COLO829 (cell line): Measurements from ENCODE around the gene BORCS6.

Experiments
- DNase-seq: peaks from one replicate; pipeline ENCODE4 v3.0.0; 2012; ENCODE audit warnings: low spot score

Gene BORCS6

DNA sequence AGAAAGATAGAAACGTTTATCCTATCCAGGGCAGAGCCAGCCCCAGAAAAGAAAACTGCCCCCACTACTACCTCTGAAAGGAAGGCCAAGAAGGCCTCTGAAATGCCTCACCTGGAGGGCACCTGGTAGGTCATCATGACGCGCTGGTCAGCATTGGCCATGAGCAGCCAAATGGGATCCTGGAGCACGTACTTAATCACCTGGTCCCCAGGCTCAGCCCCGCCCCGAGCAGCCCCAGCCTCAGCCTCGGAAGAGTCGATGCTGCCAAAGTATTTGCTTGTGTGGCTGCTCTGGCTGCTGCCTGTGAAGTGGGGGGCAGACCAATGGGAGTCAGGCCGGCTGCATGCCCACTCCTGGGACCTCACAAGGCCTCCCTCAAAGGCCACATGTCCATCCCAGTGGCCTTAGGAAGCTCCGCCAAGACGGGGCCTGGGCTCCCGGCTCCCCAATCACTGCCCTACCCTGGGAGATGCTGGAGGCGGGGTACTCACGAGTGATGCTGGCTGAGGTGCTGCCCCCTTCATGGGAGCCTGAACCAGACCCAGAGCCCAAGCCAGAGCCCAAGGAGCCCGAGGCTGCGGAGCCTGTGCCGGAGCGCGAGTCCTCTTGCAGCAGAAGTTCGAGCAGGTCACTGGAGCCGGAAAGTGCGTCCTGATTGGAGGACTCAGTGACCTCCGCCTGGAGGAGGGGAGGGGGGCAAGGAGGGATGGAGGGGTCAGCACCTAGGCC lies 47.7 kb downstream of the BORCS6 start:
- no peak for DNase-seq

DNA sequence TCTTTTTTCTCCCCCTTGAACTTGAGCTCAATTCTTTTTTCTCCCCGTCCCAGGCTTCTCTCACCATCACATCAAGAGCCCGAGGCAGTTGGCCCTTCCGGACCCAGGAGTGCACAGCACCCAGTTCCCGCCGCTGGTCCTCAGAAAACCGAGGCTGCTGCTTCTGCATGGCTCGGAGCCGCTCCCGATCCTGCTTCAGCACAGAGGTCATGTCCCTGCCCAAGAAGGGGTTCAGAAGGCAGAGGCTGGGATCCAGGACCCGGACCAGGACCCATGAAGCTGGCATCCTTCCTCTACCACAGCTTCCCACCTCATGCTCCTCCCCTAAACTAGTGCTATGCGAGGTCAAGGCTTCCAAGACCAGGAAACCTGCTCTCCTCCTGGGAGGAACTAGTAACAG lies 48.2 kb downstream of the BORCS6 start:
- no peak for DNase-seq

DNA sequence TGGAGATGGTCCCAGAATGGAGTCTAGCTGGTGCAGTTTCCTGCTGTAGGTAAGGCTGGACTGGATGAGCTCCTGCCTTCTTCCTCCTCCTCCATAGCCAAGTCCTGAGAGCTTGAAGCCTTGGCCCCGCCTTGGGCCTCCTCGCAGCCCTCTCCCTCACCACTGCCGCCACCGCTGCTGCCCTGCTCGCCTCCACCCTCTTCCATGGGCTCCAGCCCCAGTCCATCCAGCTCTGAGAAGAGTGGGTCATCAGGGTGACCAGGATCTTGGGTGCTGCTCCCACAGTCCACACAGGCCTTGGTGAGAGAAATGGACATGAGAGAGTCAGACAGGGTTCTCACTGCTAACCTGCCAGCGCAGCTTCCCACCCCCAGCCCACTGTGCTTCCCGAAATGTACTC lies 48.9 kb downstream of the BORCS6 start:
- DNase-seq, result no peak

DNA sequence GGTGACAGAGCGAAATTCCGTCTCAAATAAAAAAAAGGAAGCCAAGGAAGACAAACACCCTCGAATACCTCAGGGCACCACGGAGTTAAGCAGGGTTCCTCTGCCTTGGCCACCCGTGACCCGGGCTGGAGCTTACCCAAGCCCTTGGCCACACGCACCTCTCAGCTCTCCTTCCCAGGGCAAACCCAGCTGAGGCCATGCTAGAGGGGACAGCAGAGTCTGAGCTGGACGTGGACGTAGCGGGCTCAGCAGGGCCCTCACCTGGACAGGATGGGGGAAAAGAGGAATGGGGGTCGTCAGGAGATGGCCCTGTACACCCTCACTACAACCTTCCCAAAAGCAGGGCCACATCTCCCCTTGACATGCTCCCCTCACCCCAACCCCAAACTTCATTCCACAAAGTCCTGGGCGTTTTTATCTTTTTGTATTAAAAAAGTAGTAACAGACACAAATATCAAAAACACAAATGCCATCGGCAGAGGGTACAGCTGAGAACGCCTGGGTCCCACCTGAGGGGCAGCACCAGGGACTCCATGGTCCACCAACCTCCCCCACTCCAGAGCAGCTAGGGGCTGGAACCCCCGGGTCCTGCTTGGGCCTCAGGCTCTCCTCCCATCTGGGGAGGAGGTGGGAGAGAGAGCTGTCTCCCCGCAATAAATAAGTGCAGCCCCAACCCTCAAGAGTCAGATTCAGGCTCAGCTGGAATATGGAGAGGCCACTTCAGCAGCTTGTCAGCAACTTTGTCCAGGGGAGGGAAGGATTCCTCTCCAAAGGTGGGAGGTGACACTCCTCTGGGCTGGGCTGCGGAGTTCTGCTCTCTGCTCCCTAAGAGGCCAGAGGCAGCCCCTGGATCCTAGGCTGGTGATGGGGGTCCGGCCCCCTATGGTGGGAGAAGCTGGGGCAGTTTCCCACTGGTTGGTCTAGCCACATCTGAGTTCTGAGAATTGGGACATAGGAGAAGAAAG lies 49.6 kb downstream of the BORCS6 start:
- no peak for DNase-seq

DNA sequence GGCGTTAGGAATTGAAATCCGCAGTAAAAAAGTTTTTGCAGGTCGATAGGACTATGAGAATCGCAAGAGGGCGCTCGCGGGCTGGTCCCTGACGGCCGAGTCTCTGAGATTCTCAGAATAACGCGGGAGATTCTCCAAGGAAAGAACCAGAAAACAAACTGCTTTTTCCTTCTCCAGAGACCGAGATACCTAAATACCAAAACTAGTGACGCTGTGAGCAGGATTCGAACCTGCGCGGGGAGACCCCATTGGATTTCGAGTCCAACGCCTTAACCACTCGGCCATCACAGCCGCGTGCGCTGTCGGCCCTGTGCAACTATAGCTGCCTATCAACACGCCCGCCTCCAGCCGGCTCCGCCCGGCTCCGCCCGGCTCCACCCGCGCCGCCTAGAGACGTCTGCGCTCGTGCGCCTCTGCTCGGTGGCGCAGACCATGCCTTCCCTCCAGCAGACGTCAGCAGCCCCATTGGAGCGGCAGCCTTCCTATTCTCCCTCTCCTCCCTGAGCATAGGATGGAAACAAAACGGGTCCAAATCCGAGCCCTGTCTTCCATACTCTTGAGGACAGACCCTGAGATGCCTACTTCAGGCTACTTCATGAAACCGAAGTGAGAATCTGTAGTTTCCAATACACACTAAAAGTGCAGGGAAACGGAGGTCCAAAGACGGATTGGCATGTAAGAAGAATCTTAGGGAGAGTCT lies 51.2 kb downstream of the BORCS6 start:
- peak; percentile 94 for DNase-seq

DNA sequence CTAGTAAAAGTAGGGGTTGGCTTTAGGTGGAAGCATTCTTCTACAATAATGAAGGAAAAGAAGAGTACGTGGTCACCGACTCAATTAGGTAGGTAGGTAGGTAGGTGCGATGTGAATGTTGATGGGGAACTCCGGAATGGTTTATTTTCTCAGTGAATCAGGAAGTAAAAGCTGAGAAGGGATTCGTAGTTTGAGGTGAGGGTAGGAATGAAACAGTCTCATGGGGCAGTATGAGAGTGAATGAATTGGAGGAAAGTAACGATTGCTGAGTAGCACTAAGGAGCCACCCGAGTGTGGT lies 51.7 kb downstream of the BORCS6 start:
- DNase-seq, result no peak
